Measurements from ENCODE around the gene ETV3L.

DNA sequence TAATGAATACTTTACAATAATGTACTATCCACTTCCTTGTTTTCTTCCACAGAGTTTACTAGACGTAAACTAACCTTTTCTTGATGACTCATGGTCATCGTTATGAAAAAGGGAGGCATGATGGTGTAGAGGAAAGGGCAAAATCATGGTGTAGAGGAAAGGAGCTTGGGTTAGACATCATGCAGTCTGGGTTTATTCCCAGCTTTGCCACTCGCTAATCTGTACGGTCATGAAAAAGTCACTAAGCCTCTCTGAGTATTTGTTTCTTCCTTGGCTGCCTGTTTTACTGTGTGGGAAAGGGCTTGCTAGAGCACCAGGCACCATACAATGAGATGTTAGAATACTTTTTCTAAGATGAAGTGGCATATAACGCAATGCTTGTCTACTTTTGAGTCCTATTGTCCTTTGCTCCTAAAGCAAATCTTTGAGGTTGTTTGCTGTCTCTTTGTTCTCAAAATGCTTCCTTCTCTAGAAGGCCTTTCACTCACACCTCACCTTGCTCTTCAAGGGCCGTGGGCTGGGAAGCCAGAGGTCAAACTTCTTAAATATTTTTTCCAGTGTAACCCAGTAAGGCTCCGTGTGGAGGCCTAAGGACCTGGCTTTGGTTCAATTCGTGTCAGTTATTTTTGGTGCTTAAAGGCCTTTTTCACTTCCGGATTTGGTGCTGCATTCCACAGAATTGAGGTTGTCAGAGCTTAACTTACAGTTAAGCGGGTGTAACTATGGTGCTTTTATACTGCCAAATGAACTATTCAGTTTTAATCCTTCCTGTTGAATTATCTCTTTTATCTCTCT is 48.5 kb upstream of the ETV3L start:
- TF ChIP-seq, protein P1, sequence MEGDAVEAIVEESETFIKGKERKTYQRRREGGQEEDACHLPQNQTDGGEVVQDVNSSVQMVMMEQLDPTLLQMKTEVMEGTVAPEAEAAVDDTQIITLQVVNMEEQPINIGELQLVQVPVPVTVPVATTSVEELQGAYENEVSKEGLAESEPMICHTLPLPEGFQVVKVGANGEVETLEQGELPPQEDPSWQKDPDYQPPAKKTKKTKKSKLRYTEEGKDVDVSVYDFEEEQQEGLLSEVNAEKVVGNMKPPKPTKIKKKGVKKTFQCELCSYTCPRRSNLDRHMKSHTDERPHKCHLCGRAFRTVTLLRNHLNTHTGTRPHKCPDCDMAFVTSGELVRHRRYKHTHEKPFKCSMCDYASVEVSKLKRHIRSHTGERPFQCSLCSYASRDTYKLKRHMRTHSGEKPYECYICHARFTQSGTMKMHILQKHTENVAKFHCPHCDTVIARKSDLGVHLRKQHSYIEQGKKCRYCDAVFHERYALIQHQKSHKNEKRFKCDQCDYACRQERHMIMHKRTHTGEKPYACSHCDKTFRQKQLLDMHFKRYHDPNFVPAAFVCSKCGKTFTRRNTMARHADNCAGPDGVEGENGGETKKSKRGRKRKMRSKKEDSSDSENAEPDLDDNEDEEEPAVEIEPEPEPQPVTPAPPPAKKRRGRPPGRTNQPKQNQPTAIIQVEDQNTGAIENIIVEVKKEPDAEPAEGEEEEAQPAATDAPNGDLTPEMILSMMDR (IDR thresholded peaks at IDR 0.05), result no peak
- TF ChIP-seq EZH2phosphoT487 (IDR thresholded peaks at IDR 0.05), result no peak
